H9 (cell line): Measurements from ENCODE around the gene EMC9. TPM values are rescaled to one million over a fixed set of nuclear protein-coding genes. Genes with fewer than 3 reads are reported as not detected.

Experiments
- DNase-seq: peaks from one replicate; pipeline ENCODE4 v3.0.0-alpha.2; 2017
- H2AFZ ChIP-seq: one replicate; pipeline ENCODE4 v1.6.1; 2013; ENCODE audit warnings: mild to moderate bottlenecking, low read length, control low read depth, moderate library complexity
- H2AK5ac ChIP-seq: 2 replicates; pipeline ENCODE4 v1.6.1; 2013; ENCODE audit warnings: low read length, control low read depth, mixed read lengths; ENCODE audit not compliant: insufficient read length
- H2BK120ac ChIP-seq: one replicate; pipeline ENCODE4 v1.6.1; 2013; ENCODE audit warnings: low read depth, mild to moderate bottlenecking, low read length, control low read depth, inconsistent platforms; ENCODE audit not compliant: poor library complexity, severe bottlenecking
- H2BK12ac ChIP-seq: 2 replicates; pipeline ENCODE4 v1.6.1; 2013; ENCODE audit warnings: low read length, control low read depth, mixed read lengths, low read depth; ENCODE audit not compliant: insufficient read length
- H2BK15ac ChIP-seq: 2 replicates; pipeline ENCODE4 v1.6.1; 2013; ENCODE audit warnings: low read depth, low read length, control low read depth
- H2BK20ac ChIP-seq: one replicate; pipeline ENCODE4 v1.6.1; 2013; ENCODE audit warnings: low read depth, mild to moderate bottlenecking, low read length, control low read depth, inconsistent platforms; ENCODE audit not compliant: poor library complexity, severe bottlenecking
- H2BK5ac ChIP-seq: 2 replicates; pipeline ENCODE4 v1.6.1; 2013; ENCODE audit warnings: low read length, control low read depth, mixed read lengths; ENCODE audit not compliant: insufficient read length
- H3K14ac ChIP-seq: 2 replicates; pipeline ENCODE4 v1.6.1; 2013; ENCODE audit warnings: low read length, control low read depth; ENCODE audit not compliant: insufficient read depth
- H3K18ac ChIP-seq: 2 replicates; pipeline ENCODE4 v1.6.1; 2013; ENCODE audit warnings: low read depth, mild to moderate bottlenecking, mixed read lengths, low read length, control low read depth; ENCODE audit not compliant: insufficient read length
- H3K23ac ChIP-seq: 2 replicates; pipeline ENCODE4 v1.6.1; 2013; ENCODE audit warnings: low read length, control low read depth, mixed read lengths, low read depth; ENCODE audit not compliant: insufficient read length
- H3K23me2 ChIP-seq: 2 replicates; pipeline ENCODE4 v1.6.1; 2013; ENCODE audit warnings: low read depth, mild to moderate bottlenecking, mixed read lengths, low read length, control low read depth; ENCODE audit not compliant: insufficient read length, poor library complexity, severe bottlenecking
- H3K27ac ChIP-seq: 2 replicates; pipeline ENCODE4 v1.5.1; 2013; ENCODE audit warnings: low read length, control low read depth, mixed read lengths, low read depth; ENCODE audit not compliant: insufficient read length
- H3K27me3 ChIP-seq: 2 replicates; pipeline ENCODE4 v1.6.1; 2013; ENCODE audit warnings: low read length, control low read depth, inconsistent platforms; ENCODE audit not compliant: insufficient read depth
- H3K4ac ChIP-seq: 2 replicates; pipeline ENCODE4 v1.6.1; 2013; ENCODE audit warnings: low read depth, mild to moderate bottlenecking, control low read depth, inconsistent platforms, low read length, moderate library complexity
- H3K4me1 ChIP-seq: 2 replicates; pipeline ENCODE4 v1.6.1; 2013; ENCODE audit warnings: low read length, control low read depth, inconsistent platforms; ENCODE audit not compliant: insufficient read depth
- H3K4me2 ChIP-seq: 2 replicates; pipeline ENCODE4 v1.6.1; 2013; ENCODE audit warnings: low read length, control low read depth, mixed read lengths; ENCODE audit not compliant: insufficient read length, insufficient read depth
- H3K56ac ChIP-seq: 2 replicates; pipeline ENCODE4 v1.6.1; 2013; ENCODE audit warnings: low read depth, mild to moderate bottlenecking, mixed read lengths, low read length, control low read depth; ENCODE audit not compliant: insufficient read length
- H3K79me1 ChIP-seq: 2 replicates; pipeline ENCODE4 v1.6.1; 2013; ENCODE audit warnings: low read depth, mild to moderate bottlenecking, moderate library complexity, low read length, control low read depth, inconsistent platforms; ENCODE audit not compliant: insufficient read depth, poor library complexity, severe bottlenecking
- H3K79me2 ChIP-seq: 2 replicates; pipeline ENCODE4 v1.6.1; 2013; ENCODE audit warnings: low read length, control low read depth, inconsistent platforms; ENCODE audit not compliant: insufficient read depth
- H3K9ac ChIP-seq: 2 replicates; pipeline ENCODE4 v1.6.1; 2013; ENCODE audit warnings: low read length, control low read depth, mixed read lengths; ENCODE audit not compliant: insufficient read length; ENCODE audit errors: extremely low read depth
- H3K9me3 ChIP-seq: one replicate; pipeline ENCODE4 v1.6.1; 2013; ENCODE audit warnings: low read depth, low read length, inconsistent platforms; ENCODE audit not compliant: control insufficient read depth
- H3T11ph ChIP-seq: one replicate; pipeline ENCODE4 v1.6.1; 2013; ENCODE audit warnings: mild to moderate bottlenecking, low read length, control low read depth, inconsistent platforms
- H4K20me1 ChIP-seq: one replicate; pipeline ENCODE4 v1.6.1; 2013; ENCODE audit not compliant: control insufficient read depth, insufficient read length, insufficient read depth
- H4K5ac ChIP-seq: 2 replicates; pipeline ENCODE4 v1.6.1; 2013; ENCODE audit warnings: low read depth, mild to moderate bottlenecking, mixed read lengths, low read length, control low read depth; ENCODE audit not compliant: insufficient read length
- H4K8ac ChIP-seq: replicated peaks from 2 replicates; pipeline ENCODE4 v1.6.1; 2013; ENCODE audit warnings: low read length, control low read depth, mixed read lengths, low read depth; ENCODE audit not compliant: insufficient read length
- H4K91ac ChIP-seq: 2 replicates; pipeline ENCODE4 v1.6.1; 2013; ENCODE audit warnings: low read depth, mild to moderate bottlenecking, moderate library complexity, mixed read lengths, low read length, control low read depth; ENCODE audit not compliant: insufficient read length
- H3K27ac Mint-ChIP-seq, 3 experiments: 2 replicates in 2 of 3; 3 replicates in 1 of 3; pipeline ENCODE4 v1.8.0; 2020 to 2021; ENCODE audit warnings: mixed read lengths in 3 of 3, mild to moderate bottlenecking in 1 of 3, moderate library complexity in 1 of 3
- H3K27me3 Mint-ChIP-seq: 2 replicates; pipeline ENCODE4 v1.8.0; 2021; ENCODE audit warnings: low read depth, mild to moderate bottlenecking, moderate library complexity, mixed read lengths
- H3K36me3 Mint-ChIP-seq, 3 experiments: 2 replicates in 2 of 3; 3 replicates in 1 of 3; pipeline ENCODE4 v1.8.0; 2020 to 2021; ENCODE audit warnings: low read depth in 3 of 3, mixed read lengths in 3 of 3; ENCODE audit not compliant: insufficient read depth in 1 of 3
- H3K4me1 Mint-ChIP-seq, 2 experiments: 2 replicates each; pipeline ENCODE4 v1.8.0; 2020; ENCODE audit warnings: mixed read lengths in 2 of 2
- H3K4me3 Mint-ChIP-seq, 2 experiments: 2 replicates in 1 of 2; 3 replicates in 1 of 2; pipeline ENCODE4 v1.8.0; 2020 to 2021; ENCODE audit warnings: mild to moderate bottlenecking in 2 of 2, mixed read lengths in 2 of 2, moderate library complexity in 1 of 2
- H3K9me3 Mint-ChIP-seq, 2 experiments: 2 replicates in 1 of 2; 3 replicates in 1 of 2; pipeline ENCODE4 v1.8.0; 2020; ENCODE audit warnings: mild to moderate bottlenecking in 2 of 2, mixed read lengths in 2 of 2, moderate library complexity in 1 of 2
- CTCF ChIP-seq: fragments of 200-600 bp; sonication (generic); conservative IDR thresholded peaks from 3 replicates; pipeline ENCODE4 v1.8.0; 2021; ENCODE audit warnings: antibody characterized with exemption, mild to moderate bottlenecking
- WGBS: extraction: QIAGEN DNeasy Blood & Tissue Kit; methylation state at CpG from one replicate; pipeline ENCODE4 v1.1.7; 2013; ENCODE audit warnings: missing lambda C conversion rate, low lambda C conversion rate, mixed read lengths; ENCODE audit not compliant: insufficient read length; ENCODE audit errors: extremely low coverage; 5-methylcytosine and 5-hydroxymethylcytosine counted together
- total RNA-seq: library from RNA; stranded (reverse); gene quantifications from 2 replicates; pipeline ENCODE4 v1.2.1, GENCODE V29; 2021

The EMC9 gene
- total RNA-seq, 1 experiment from 2014 or later, result 52.9 TPM

- Histone ChIP-seq H2BK12ac (no peak overlapping the region), H3K4ac (no peak overlapping the region), H2BK5ac (no peak overlapping the region), H2BK120ac (no peak overlapping the region), H3K56ac (no peak overlapping the region), H3K14ac (no peak overlapping the region), H3K79me2 (no peaks in the 10 kb centered on the region), H3K9ac (no peak overlapping the region), H3T11ph (no peak overlapping the region), H2AK5ac (no peak overlapping the region), H3K27ac (no peak overlapping the region), H4K20me1 (no peaks in the 10 kb centered on the region), H4K5ac (no peak overlapping the region), H2BK20ac (no peak overlapping the region), H2BK15ac (no peak overlapping the region), H3K23ac (no peak overlapping the region), H3K23me2 (no peaks in the 10 kb centered on the region), H4K8ac (no peak overlapping the region), H4K91ac (no peak overlapping the region), H3K9me3 (no peaks in the 10 kb centered on the region), H3K27me3 (no peaks in the 10 kb centered on the region), H3K4me2 (no peak overlapping the region), H2AFZ (no peak overlapping the region), H3K4me1 (no peaks in the 10 kb centered on the region), H3K18ac (no peak overlapping the region), H3K79me1 (no peaks in the 10 kb centered on the region)
- TF ChIP-seq CTCF, result no peak
- Mint-ChIP-seq H3K27me3 (no peaks in the 10 kb centered on the region; the same call in 1 of the 2 replicates), H3K27ac (no peak overlapping the region; a peak in 1 of 7 replicates), H3K9me3 (no peaks in the 10 kb centered on the region), H3K4me3 (no peak overlapping the region), H3K36me3 (peaks cover 7 to 42% (median 26%) of the 10 kb centered on the region in 3 experiments), H3K4me1 (peaks cover 10 to 12% of the 10 kb centered on the region in 2 experiments)
- no CpG with 5 or more reads among the region's 5 CpGs for WGBS
- no peak for DNase-seq
Observed at GRCh38 chr14:24165785-24166184, 24.4 kb upstream of the EMC9 start.
